Uterus (tissue), 4 donors: ENCODE data around the gene SPTBN5. TPM values are rescaled to one million over a fixed set of nuclear protein-coding genes. Genes with fewer than 3 reads are reported as not detected.

Experiments used
- DNase-seq, 2 donors: peaks; one replicate each; pipeline ENCODE4 v3.0.0-alpha.2; 2019 to 2020
- H3K27ac ChIP-seq, 2 donors: fragments of 200-600 bp; sonication (generic); 1 replicate in 1 of 2; 2 replicates in 1 of 2; pipeline ENCODE4 v1.5.1; 2016 to 2018
- H3K27me3 ChIP-seq, 2 donors: fragments of 200-600 bp; sonication (generic); one replicate each; pipeline ENCODE4 v1.5.1; 2018 to 2019; ENCODE audit warnings: control low read depth in 1 of 2
- H3K36me3 ChIP-seq, 2 donors: fragments of 200-600 bp; sonication (generic); one replicate each; pipeline ENCODE4 v1.5.1; 2019; ENCODE audit warnings: control low read depth in 1 of 2
- H3K4me1 ChIP-seq, 2 donors: fragments of 200-600 bp; sonication (generic); one replicate each; pipeline ENCODE4 v1.5.1; 2018 to 2019; ENCODE audit warnings: control low read depth in 1 of 2
- H3K4me3 ChIP-seq, 2 donors: fragments of 200-600 bp; sonication (generic); 1 replicate in 1 of 2; 2 replicates in 1 of 2; pipeline ENCODE4 v1.5.1; 2018 to 2019; ENCODE audit warnings: mild to moderate bottlenecking in 1 of 2
- H3K9me3 ChIP-seq, 2 donors: fragments of 200-600 bp; sonication (generic); one replicate each; pipeline ENCODE4 v1.5.1; 2019; ENCODE audit warnings: control low read depth in 1 of 2
- POLR2A ChIP-seq, 2 donors: fragments of 450-650 bp; IDR thresholded peaks; one replicate each; pipeline ENCODE4 v1.6.1; 2016; ENCODE audit warnings: antibody characterized with exemption in 2 of 2, mild to moderate bottlenecking in 1 of 2, moderate library complexity in 1 of 2
- intact Hi-C: fragments of 100-400 bp; cut with DNase I; formaldehyde crosslinking; loops from one replicate; pipeline ENCODE4 v1.15.1; 2023; ENCODE audit warnings: low total_unique reads
- total RNA-seq, 4 donors: library from RNA; depleted of rRNA in 3 of 4; stranded (reverse); fragments of >200 nt in 3 of 4; gene quantifications; one replicate each; pipeline versions ENCODE4 v1.1.0 to v1.2.4, GENCODE V29; 2014 to 2023
- TF ChIP-seq, protein P1 (sequence below), 4 experiments: fragments of 200-600 bp in 2 of 4; fragments of 450-650 bp in 2 of 4; sonication (generic) in 2 of 4; IDR thresholded peaks; one replicate each; pipeline ENCODE4 v1.5.1; 2016 to 2019; ENCODE audit warnings: antibody characterized with exemption in 4 of 4, mild to moderate bottlenecking in 2 of 4, moderate library complexity in 1 of 4
- donor health status: DM: yes; HTN: yes; CAD: no.

The SPTBN5 gene
- total RNA-seq, 4 donors from 2014 or later: 0.51 to 0.76 (median 0.61) TPM; not detected in 1

- no peak overlapping the region for H3K27ac ChIP-seq
- no peaks in the 10 kb centered on the region for H3K27me3 ChIP-seq
- H3K9me3 ChIP-seq: no peaks in the 10 kb centered on the region
- H3K4me3 ChIP-seq: no peak overlapping the region
- intact Hi-C loops: no loop called here
- H3K36me3 ChIP-seq: no peaks in the 10 kb centered on the region
- TF ChIP-seq, protein P1, sequence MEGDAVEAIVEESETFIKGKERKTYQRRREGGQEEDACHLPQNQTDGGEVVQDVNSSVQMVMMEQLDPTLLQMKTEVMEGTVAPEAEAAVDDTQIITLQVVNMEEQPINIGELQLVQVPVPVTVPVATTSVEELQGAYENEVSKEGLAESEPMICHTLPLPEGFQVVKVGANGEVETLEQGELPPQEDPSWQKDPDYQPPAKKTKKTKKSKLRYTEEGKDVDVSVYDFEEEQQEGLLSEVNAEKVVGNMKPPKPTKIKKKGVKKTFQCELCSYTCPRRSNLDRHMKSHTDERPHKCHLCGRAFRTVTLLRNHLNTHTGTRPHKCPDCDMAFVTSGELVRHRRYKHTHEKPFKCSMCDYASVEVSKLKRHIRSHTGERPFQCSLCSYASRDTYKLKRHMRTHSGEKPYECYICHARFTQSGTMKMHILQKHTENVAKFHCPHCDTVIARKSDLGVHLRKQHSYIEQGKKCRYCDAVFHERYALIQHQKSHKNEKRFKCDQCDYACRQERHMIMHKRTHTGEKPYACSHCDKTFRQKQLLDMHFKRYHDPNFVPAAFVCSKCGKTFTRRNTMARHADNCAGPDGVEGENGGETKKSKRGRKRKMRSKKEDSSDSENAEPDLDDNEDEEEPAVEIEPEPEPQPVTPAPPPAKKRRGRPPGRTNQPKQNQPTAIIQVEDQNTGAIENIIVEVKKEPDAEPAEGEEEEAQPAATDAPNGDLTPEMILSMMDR (IDR thresholded peaks at IDR 0.05): no peak
- TF ChIP-seq POLR2A (IDR thresholded peaks at IDR 0.05): no peak
- H3K4me1 ChIP-seq: peaks cover 0 to 11% of the 10 kb centered on the region in 2 donors
- no peak for DNase-seq
These were observed 8.0 kb downstream of the SPTBN5 start for GRCh38 chr15:41885841-41886240.

DNA sequence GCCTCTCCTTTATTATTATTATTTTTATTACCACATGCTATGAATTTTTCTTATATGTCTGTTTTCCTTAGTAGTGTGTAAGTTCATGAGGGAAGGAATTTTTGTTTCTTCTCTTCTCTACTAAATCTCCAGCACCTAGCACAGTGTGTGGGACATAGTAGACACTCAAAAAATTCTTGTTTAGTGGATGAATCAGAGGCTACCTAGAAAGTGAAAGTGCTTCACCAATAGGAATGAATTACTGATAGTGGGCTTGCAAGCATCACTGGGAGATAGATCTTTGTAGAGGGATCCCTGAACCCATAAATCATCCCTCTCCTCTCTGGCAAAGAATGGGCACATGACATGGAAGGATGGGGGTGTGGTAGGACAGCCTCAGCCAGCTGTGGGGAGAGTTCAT lies 8.5 kb downstream of the SPTBN5 start:
- no peaks in the 10 kb centered on the region for H3K27me3 ChIP-seq
- H3K27ac ChIP-seq: no peak overlapping the region
- H3K4me3 ChIP-seq: no peak overlapping the region
- no peaks in the 10 kb centered on the region for H3K36me3 ChIP-seq
- H3K9me3 ChIP-seq: no peaks in the 10 kb centered on the region
- TF ChIP-seq, protein P1 (IDR thresholded peaks at IDR 0.05): no peak
- TF ChIP-seq POLR2A (IDR thresholded peaks at IDR 0.05): no peak
- intact Hi-C loops: no loop called here
- H3K4me1 ChIP-seq: peaks cover 0 to 11% of the 10 kb centered on the region in 2 donors
- DNase-seq: no peak

GRCh38 chr15:41884458-41884857 lies 9.4 kb downstream of the SPTBN5 start:
- intact Hi-C loops: no loop called here
- H3K27ac ChIP-seq: no peak overlapping the region
- no peak for TF ChIP-seq POLR2A (IDR thresholded peaks at IDR 0.05)
- TF ChIP-seq, protein P1 (IDR thresholded peaks at IDR 0.05): no peak
- H3K4me1 ChIP-seq: peaks cover 0 to 11% of the 10 kb centered on the region in 2 donors
- no peaks in the 10 kb centered on the region for H3K27me3 ChIP-seq
- H3K9me3 ChIP-seq: no peaks in the 10 kb centered on the region
- no peak overlapping the region for H3K4me3 ChIP-seq
- no peaks in the 10 kb centered on the region for H3K36me3 ChIP-seq
- no peak for DNase-seq

DNA sequence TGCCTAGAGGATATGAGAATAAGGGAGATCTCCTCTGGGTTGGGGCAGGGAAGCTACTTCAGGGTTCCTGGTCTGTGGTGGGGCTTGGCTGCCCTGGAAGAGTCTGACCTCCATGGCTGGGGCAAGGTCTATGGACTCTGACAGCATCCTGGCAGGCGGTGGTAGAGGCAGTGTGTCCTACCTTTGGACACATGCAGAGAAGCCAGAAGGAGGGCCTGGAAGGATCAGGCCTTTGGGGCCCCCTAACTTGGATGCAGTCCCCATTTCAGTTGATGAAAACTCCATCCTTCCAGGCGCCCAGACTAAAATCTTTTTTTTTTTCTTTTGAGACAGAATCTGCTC lies 10.4 kb downstream of the SPTBN5 start:
- Histone ChIP-seq H3K4me3 (no peak overlapping the region), H3K36me3 (no peaks in the 10 kb centered on the region), H3K27me3 (no peaks in the 10 kb centered on the region), H3K4me1 (peaks cover 0 to 11% of the 10 kb centered on the region in 2 donors), H3K9me3 (no peaks in the 10 kb centered on the region), H3K27ac (no peak overlapping the region)
- intact Hi-C loops: no loop called here
- TF ChIP-seq, protein P1 (IDR thresholded peaks at IDR 0.05): no peak
- no peak for TF ChIP-seq POLR2A (IDR thresholded peaks at IDR 0.05)
- no peak for DNase-seq

DNA sequence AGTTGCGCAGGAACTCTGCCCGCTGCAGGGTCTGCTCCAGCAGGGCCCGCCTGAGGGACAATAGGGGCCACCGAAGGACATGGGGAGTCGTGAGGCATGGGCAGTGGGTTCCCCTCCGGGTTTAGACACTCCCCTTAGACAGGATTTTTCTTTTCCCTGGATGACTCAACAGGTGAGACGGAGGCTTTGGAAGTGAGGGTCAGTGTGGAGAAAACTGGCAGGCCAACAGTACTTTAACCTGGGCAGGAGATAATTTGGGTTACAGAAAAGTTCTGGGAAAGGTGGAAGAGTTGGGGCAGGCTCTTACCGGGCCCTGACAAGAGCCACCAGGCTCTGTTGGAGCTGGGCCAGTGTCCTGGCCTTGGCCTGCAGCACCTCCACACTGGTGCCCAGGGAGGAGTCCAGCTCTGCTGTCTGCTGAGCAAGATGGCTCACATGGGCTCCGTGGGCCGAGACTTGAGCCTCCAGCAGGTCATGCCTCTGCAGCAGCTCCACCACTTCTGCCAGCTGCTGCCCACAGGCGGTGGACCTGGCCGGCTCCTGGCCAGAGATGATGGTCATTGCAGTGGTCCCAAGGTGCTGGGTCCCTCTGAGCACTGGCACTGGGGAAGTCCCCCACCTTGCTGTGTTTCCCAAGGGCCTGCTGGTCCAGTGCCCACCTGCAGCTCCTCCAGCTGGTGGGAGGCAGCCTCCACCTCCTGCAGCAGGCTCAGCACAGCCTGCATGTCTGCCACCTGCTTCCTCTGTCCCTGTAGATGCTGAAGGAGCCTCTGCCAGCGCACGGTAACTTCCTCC lies 11.0 kb downstream of the SPTBN5 start:
- Histone ChIP-seq H3K27me3 (no peaks in the 10 kb centered on the region), H3K4me3 (peak overlapping the region in 1 of 2 donors; percentile 19), H3K9me3 (no peaks in the 10 kb centered on the region), H3K27ac (no peak overlapping the region), H3K36me3 (no peaks in the 10 kb centered on the region), H3K4me1 (peaks cover 0 to 11% of the 10 kb centered on the region in 2 donors)
- intact Hi-C loops: no loop called here
- TF ChIP-seq, protein P1 (IDR thresholded peaks at IDR 0.05): no peak
- TF ChIP-seq POLR2A (IDR thresholded peaks at IDR 0.05): no peak
- no peak for DNase-seq
